RWPE1 (cell line): ENCODE results near the gene LLGL1.

Experiments
- CTCF ChIA-PET: fragments of 350-600 bp; sonication (Branson Sonifier 250); formaldehyde crosslinking; extraction: SDS; loops from one replicate; lab custom pipeline; 2021; lab: Yijun Ruan, JAX
- POLR2A ChIA-PET: fragments of 400-600 bp; formaldehyde crosslinking; extraction: SDS; loops from one replicate; lab custom pipeline; 2020; ENCODE audit warnings: antibody characterized with exemption; ENCODE audit not compliant: low non-redundant PET; lab: Yijun Ruan, JAX
- DNase-seq: peaks from one replicate; pipeline ENCODE4 v3.0.0; 2012; ENCODE audit warnings: low spot score
- H3K27ac ChIP-seq: fragments of 450-650 bp; 2 replicates; pipeline ENCODE4 v1.5.1; 2017
- TF ChIP-seq, protein P1 (sequence below): fragments of 450-650 bp; conservative IDR thresholded peaks from 2 replicates; pipeline ENCODE4 v1.5.1; 2017; ENCODE audit warnings: low read depth, mild to moderate bottlenecking

Gene LLGL1

GRCh38 chr17:18230288-18231141 lies 5.1 kb downstream of the LLGL1 start:
- POLR2A ChIA-PET, result no interaction called here
- TF ChIP-seq, protein P1, sequence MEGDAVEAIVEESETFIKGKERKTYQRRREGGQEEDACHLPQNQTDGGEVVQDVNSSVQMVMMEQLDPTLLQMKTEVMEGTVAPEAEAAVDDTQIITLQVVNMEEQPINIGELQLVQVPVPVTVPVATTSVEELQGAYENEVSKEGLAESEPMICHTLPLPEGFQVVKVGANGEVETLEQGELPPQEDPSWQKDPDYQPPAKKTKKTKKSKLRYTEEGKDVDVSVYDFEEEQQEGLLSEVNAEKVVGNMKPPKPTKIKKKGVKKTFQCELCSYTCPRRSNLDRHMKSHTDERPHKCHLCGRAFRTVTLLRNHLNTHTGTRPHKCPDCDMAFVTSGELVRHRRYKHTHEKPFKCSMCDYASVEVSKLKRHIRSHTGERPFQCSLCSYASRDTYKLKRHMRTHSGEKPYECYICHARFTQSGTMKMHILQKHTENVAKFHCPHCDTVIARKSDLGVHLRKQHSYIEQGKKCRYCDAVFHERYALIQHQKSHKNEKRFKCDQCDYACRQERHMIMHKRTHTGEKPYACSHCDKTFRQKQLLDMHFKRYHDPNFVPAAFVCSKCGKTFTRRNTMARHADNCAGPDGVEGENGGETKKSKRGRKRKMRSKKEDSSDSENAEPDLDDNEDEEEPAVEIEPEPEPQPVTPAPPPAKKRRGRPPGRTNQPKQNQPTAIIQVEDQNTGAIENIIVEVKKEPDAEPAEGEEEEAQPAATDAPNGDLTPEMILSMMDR, result no peak
- CTCF ChIA-PET, result no interaction called here
- no peak for DNase-seq
- peak overlapping the region; percentile 97; the same call in 1 of the 2 replicates for H3K27ac ChIP-seq

DNA sequence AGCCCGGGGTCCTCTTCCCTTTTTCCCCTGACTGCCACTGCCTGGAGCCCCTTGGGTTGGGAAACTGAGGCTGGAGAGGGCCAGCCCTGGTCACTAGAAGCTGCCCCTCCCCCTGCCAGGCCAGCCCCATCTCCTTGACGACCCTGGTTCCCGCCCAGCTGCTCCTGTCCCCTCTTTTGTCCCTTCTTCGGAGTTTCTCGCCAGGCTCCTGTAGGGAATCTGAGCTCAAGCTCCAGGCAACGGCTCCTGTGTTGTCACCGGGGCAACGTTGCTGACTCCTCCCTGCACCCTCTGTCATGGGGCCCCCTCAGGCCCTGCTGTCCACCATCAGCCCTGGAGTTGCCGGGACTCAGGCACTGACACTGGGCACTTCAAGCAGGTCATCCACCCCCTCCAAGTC lies 5.7 kb downstream of the LLGL1 start:
- TF ChIP-seq, protein P1, result no peak
- DNase-seq, result no peak
- ChIA-PET POLR2A (no interaction called here), CTCF (no interaction called here)
- H3K27ac ChIP-seq, result peak overlapping the region; percentile 97; the same call in 1 of the 2 replicates

- no peak for DNase-seq
- ChIA-PET POLR2A (no interaction called here), CTCF (no interaction called here)
- TF ChIP-seq, protein P1, result no peak
- H3K27ac ChIP-seq, result peak overlapping the region; percentile 97
Observed at GRCh38 chr17:18233803-18234518, 8.5 kb downstream of the LLGL1 start.

DNA sequence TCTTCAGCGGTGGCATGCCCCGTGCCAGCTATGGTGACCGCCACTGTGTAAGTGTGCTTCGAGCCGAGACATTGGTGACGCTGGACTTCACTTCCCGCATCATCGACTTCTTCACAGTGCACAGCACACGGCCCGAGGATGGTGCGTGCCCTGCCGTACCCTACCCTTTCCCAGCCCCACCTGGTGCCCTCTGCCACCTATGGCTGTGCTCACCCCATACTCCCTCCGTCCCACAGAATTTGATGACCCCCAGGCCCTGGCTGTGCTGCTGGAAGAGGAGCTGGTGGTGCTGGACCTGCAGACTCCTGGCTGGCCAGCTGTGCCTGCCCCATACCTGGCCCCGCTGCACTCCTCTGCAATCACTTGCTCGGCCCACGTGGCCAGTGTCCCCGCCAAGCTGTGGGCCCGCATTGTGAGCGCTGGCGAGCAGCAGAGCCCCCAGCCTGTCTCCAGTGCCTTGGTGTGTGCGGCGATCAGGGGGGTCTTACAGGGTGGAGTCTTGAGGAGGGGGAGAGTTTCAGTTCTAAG lies 9.5 kb downstream of the LLGL1 start:
- no peak for DNase-seq
- POLR2A ChIA-PET, result no interaction called here
- TF ChIP-seq, protein P1, result no peak
- CTCF ChIA-PET, result interaction anchor here (0.7 kb wide), 1 partner anchor 14 kb away, joined by 3 read pairs; no protein-coding TSS in a partner anchor
- H3K27ac ChIP-seq, result peak overlapping the region; percentile 97

GRCh38 chr17:18235743-18236256 lies 10.4 kb downstream of the LLGL1 start:
- ChIA-PET CTCF (interaction anchor here (0.7 to 1.4 kb wide), 2 partner anchors 23 to 87 kb away, joined by 4 to 6 read pairs; no protein-coding TSS in a partner anchor), POLR2A (interaction anchor here (0.6 kb wide), 1 partner anchor 12 kb away, joined by 3 read pairs; no protein-coding TSS in a partner anchor)
- TF ChIP-seq, protein P1, result no peak
- peak overlapping the region; percentile 97 for H3K27ac ChIP-seq
- peak; percentile 82 for DNase-seq

DNA sequence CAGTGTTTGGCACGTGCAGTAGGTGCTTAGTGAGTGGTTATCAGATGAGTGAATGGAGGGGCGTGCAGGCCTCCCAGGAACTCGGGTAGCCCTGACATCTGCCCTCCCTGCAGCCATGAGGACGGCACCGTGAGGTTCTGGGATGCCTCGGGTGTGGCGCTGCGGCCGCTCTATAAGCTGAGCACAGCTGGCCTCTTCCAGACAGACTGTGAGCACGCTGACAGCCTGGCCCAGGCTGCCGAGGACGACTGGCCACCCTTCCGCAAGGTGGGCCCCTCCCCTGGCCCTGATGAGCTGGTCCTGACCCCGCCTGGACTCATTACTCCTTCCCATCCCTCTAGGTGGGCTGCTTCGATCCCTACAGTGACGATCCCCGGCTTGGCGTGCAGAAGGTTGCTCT lies 11.1 kb downstream of the LLGL1 start:
- CTCF ChIA-PET, result interaction anchor here (0.7 to 1.4 kb wide), 3 partner anchors 19 to 88 kb away, joined by 4 to 7 read pairs (median 6); no protein-coding TSS in a partner anchor
- no peak for DNase-seq
- H3K27ac ChIP-seq, result peak overlapping the region; percentile 97
- POLR2A ChIA-PET, result no interaction called here
- TF ChIP-seq, protein P1, result no peak
